Epidermal melanocyte (primary cell): ENCODE data around the gene ZNF451.
"Not testable (repeated sequence)": the region's sequence is repeated elsewhere in the genome, so short reads cannot be mapped to it uniquely, and the experiment has no call there.

ENCODE experiments used
- DNase-seq: peaks from one replicate; pipeline ENCODE4 v3.0.0; 2011; ENCODE audit warnings: low spot score; ENCODE audit not compliant: insufficient read length

ZNF451 gene

GRCh38 chr6:57089687-57090457 lies at the start of gene ZNF451:
Gene ZNF451, plus strand, starts transcription at chr6:57090188. Its CDS starts 66 bp downstream, at chr6:57090254.
- DNase-seq = peak; percentile 92

GRCh38 chr6:57044061-57044460 lies 45.9 kb upstream of the ZNF451 start:
- DNase-seq = not testable (repeated sequence)

GRCh38 chr6:57044568-57044967 lies 45.4 kb upstream of the ZNF451 start:
- DNase-seq = no peak

GRCh38 chr6:57046332-57047256 lies 43.4 kb upstream of the ZNF451 start, which contains the start of gene KIAA1586:
Gene KIAA1586, plus strand, starts transcription at chr6:57046693. Its CDS starts 63 bp downstream, at chr6:57046756.
- DNase-seq = peak; percentile 81

- not testable (repeated sequence) for DNase-seq
These were observed 42.8 kb upstream of the ZNF451 start for GRCh38 chr6:57047257-57047585.

GRCh38 chr6:57047859-57048258 lies 42.1 kb upstream of the ZNF451 start:
- DNase-seq = not testable (repeated sequence)

- no peak for DNase-seq
These were observed 41.4 kb upstream of the ZNF451 start for GRCh38 chr6:57048577-57048976.

- no peak for DNase-seq
These were observed 26.1 kb upstream of the ZNF451 start for GRCh38 chr6:57063847-57064246.

GRCh38 chr6:57064809-57065208 lies 25.2 kb upstream of the ZNF451 start:
- DNase-seq = no peak

- DNase-seq = no peak
These were observed 21.9 kb upstream of the ZNF451 start for GRCh38 chr6:57068061-57068460.

- no peak for DNase-seq
These were observed 20.8 kb upstream of the ZNF451 start for GRCh38 chr6:57069228-57069627.

- DNase-seq = no peak
These were observed 20.1 kb upstream of the ZNF451 start for GRCh38 chr6:57069920-57070331.

GRCh38 chr6:57072108-57072507 lies 17.9 kb upstream of the ZNF451 start:
- no peak for DNase-seq

GRCh38 chr6:57074383-57074782 lies 15.6 kb upstream of the ZNF451 start:
- DNase-seq = no peak

- DNase-seq = no peak
These were observed 14.9 kb upstream of the ZNF451 start for GRCh38 chr6:57075092-57075491.

GRCh38 chr6:57078531-57079207 lies 11.3 kb upstream of the ZNF451 start:
- no peak for DNase-seq

GRCh38 chr6:57085471-57085870 lies 4.5 kb upstream of the ZNF451 start:
- no peak for DNase-seq

- no peak for DNase-seq
These were observed 3.1 kb upstream of the ZNF451 start for GRCh38 chr6:57086843-57087242.

- no peak for DNase-seq
These were observed 2.1 kb upstream of the ZNF451 start for GRCh38 chr6:57087916-57088315.

GRCh38 chr6:57089265-57089664 lies 723 bp upstream of the ZNF451 start:
- DNase-seq = no peak

GRCh38 chr6:57090458-57091067 lies 575 bp downstream of the ZNF451 start:
- DNase-seq = not testable (repeated sequence)
